Glutamatergic neuron (in vitro differentiated cells): ENCODE measurements around the gene TNKS2. TPM values are rescaled to one million over a fixed set of nuclear protein-coding genes. Genes with fewer than 3 reads are reported as not detected.

ENCODE experiments used
- DNase-seq: peaks from one replicate; pipeline ENCODE4 v3.0.0; 2022
- H3K27ac Mint-ChIP-seq: one replicate; pipeline ENCODE4 v1.8.0; 2020; ENCODE audit warnings: mild to moderate bottlenecking, mixed read lengths, inconsistent platforms; ENCODE audit not compliant: unreplicated experiment
- H3K27me3 Mint-ChIP-seq: one replicate; pipeline ENCODE4 v1.8.0; 2020; ENCODE audit warnings: mild to moderate bottlenecking, moderate library complexity, mixed read lengths, inconsistent platforms; ENCODE audit not compliant: unreplicated experiment
- H3K36me3 Mint-ChIP-seq: one replicate; pipeline ENCODE4 v1.8.0; 2020; ENCODE audit warnings: mild to moderate bottlenecking, mixed read lengths, inconsistent platforms; ENCODE audit not compliant: unreplicated experiment
- H3K4me1 Mint-ChIP-seq: one replicate; pipeline ENCODE4 v1.8.0; 2020; ENCODE audit warnings: mild to moderate bottlenecking, low read depth, mixed read lengths, inconsistent platforms; ENCODE audit not compliant: unreplicated experiment
- H3K4me3 Mint-ChIP-seq: one replicate; pipeline ENCODE4 v1.8.0; 2020; ENCODE audit warnings: mild to moderate bottlenecking, mixed read lengths, inconsistent platforms; ENCODE audit not compliant: unreplicated experiment
- H3K9me3 Mint-ChIP-seq: one replicate; pipeline ENCODE4 v1.8.0; 2020; ENCODE audit warnings: mild to moderate bottlenecking, moderate library complexity, mixed read lengths, inconsistent platforms; ENCODE audit not compliant: unreplicated experiment
- total RNA-seq: library from RNA; stranded (reverse); fragmentation: NEBNext Ultra II Directional; extraction: Animal tissue kit (Norgen Biotek cat#: 25700); gene quantifications from one replicate; pipeline ENCODE4 v1.2.1, GENCODE V29; 2021; ENCODE audit not compliant: unreplicated experiment
- TF ChIP-seq, protein P1 (sequence below): fragments of 200-600 bp; sonication (generic); IDR thresholded peaks from one replicate; pipeline ENCODE4 v1.5.0; 2021; ENCODE audit not compliant: partially characterized antibody, unreplicated experiment

The TNKS2 gene
- total RNA-seq, 1 donor from 2014 or later: 60.4 TPM

GRCh38 chr10:91884536-91884935, 86.3 kb downstream of the TNKS2 start:
- no peak for DNase-seq
- Mint-ChIP-seq H3K27ac (peak overlapping the region; percentile 90), H3K9me3 (peaks cover 6% of the 10 kb centered on the region), H3K27me3 (no peaks in the 10 kb centered on the region), H3K36me3 (no peaks in the 10 kb centered on the region), H3K4me3 (peak overlapping the region; percentile 76), H3K4me1 (peaks cover 32% of the 10 kb centered on the region)
- TF ChIP-seq, protein P1, sequence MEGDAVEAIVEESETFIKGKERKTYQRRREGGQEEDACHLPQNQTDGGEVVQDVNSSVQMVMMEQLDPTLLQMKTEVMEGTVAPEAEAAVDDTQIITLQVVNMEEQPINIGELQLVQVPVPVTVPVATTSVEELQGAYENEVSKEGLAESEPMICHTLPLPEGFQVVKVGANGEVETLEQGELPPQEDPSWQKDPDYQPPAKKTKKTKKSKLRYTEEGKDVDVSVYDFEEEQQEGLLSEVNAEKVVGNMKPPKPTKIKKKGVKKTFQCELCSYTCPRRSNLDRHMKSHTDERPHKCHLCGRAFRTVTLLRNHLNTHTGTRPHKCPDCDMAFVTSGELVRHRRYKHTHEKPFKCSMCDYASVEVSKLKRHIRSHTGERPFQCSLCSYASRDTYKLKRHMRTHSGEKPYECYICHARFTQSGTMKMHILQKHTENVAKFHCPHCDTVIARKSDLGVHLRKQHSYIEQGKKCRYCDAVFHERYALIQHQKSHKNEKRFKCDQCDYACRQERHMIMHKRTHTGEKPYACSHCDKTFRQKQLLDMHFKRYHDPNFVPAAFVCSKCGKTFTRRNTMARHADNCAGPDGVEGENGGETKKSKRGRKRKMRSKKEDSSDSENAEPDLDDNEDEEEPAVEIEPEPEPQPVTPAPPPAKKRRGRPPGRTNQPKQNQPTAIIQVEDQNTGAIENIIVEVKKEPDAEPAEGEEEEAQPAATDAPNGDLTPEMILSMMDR: no peak

- H3K9me3 Mint-ChIP-seq: peaks cover 6% of the 10 kb centered on the region
- DNase-seq: no peak
- peaks cover 23% of the 10 kb centered on the region for H3K4me1 Mint-ChIP-seq
- H3K27me3 Mint-ChIP-seq: no peaks in the 10 kb centered on the region
- TF ChIP-seq, protein P1: no peak
- no peak overlapping the region for H3K27ac Mint-ChIP-seq
- H3K36me3 Mint-ChIP-seq: no peaks in the 10 kb centered on the region
- H3K4me3 Mint-ChIP-seq: no peak overlapping the region
These were observed 87.3 kb downstream of the TNKS2 start for GRCh38 chr10:91885362-91886079.

GRCh38 chr10:91886954-91887271, 88.7 kb downstream of the TNKS2 start:
- peaks cover 7% of the 10 kb centered on the region for H3K9me3 Mint-ChIP-seq
- peak overlapping the region; percentile 55 for H3K27ac Mint-ChIP-seq
- peaks cover 18% of the 10 kb centered on the region for H3K4me1 Mint-ChIP-seq
- no peak for DNase-seq
- no peaks in the 10 kb centered on the region for H3K27me3 Mint-ChIP-seq
- TF ChIP-seq, protein P1: no peak
- no peaks in the 10 kb centered on the region for H3K36me3 Mint-ChIP-seq
- peak overlapping the region; percentile 85 for H3K4me3 Mint-ChIP-seq

DNA sequence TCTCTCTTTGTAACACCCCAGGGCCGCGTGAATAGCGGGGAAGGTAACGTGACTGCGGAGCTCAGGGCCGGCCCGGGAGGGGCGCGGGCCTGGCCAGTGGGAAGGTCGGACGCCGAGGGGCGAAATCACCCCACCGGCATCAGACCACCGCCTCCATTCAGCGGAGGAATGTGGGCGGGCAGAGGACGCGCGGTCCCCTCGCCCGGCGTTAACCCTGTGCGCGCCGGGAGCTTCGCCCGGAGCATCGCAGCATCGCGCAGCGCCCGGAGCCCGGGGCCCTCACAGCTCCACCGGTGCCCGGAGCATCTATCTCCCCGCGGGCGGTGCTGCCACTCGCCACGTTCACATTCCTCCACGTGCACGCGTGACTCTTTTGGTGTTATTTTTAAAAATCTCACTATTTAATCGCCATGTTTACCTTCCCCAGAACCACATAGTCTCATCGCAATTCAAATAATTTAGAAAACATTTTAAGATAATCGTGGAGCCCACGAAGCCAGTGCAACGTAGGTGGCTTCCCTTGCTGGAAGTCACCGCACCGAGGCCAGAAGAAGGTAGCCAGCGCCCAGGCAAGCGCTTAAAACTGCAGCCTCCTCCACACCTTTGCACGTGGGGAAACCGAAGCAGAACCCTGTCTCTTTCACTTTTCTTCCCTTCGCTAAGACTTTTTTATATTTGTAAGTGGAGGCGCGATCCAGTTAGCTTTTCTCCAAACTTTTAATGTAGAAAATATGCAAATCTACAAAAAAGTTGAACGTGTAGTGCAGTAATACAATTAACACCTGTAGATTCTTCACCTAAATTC, 89.2 kb downstream of the TNKS2 start:
- peak; percentile 79 for DNase-seq
- Mint-ChIP-seq H3K9me3 (peaks cover 7% of the 10 kb centered on the region), H3K4me1 (peaks cover 18% of the 10 kb centered on the region), H3K36me3 (no peaks in the 10 kb centered on the region), H3K27ac (peak overlapping the region; percentile 55), H3K4me3 (peak overlapping the region; percentile 85), H3K27me3 (no peaks in the 10 kb centered on the region)
- TF ChIP-seq, protein P1: no peak
